COR-L47 (cell line): ENCODE data around the gene ACTA1.
A peak's percentile ranks its signal among the peaks of the same experiment; 100 is the strongest.
"Not testable (repeated sequence)": the region's sequence is repeated elsewhere in the genome, so short reads cannot be mapped to it uniquely, and the experiment has no call there.

Experiments
- DNase-seq: peaks from one replicate; lab custom pipeline; 2025; lab: John Stamatoyannopoulos, UW

ACTA1 gene

GRCh38 chr1:229440851-229441537, 7.1 kb upstream of the ACTA1 start:
- DNase-seq = no peak

GRCh38 chr1:229438021-229438420, 4.1 kb upstream of the ACTA1 start:
- DNase-seq = no peak

GRCh38 chr1:229437443-229437842, 3.5 kb upstream of the ACTA1 start:
- no peak for DNase-seq

- DNase-seq = no peak
Measured at GRCh38 chr1:229436201-229436600, 2.3 kb upstream of the ACTA1 start.

GRCh38 chr1:229434641-229435051, 752 bp upstream of the ACTA1 start:
- no peak for DNase-seq

- DNase-seq = no peak
Measured at GRCh38 chr1:229433364-229434004, 410 bp downstream of the ACTA1 start.

- DNase-seq = no peak
Measured at GRCh38 chr1:229432905-229433304, 989 bp downstream of the ACTA1 start.

- DNase-seq = no peak
Measured at GRCh38 chr1:229432116-229432461, 1.8 kb downstream of the ACTA1 start.

GRCh38 chr1:229431284-229432115, 2.4 kb downstream of the ACTA1 start:
- no peak for DNase-seq

- no peak for DNase-seq
Measured at GRCh38 chr1:229430761-229431283, 3.1 kb downstream of the ACTA1 start.

- no peak for DNase-seq
Measured at GRCh38 chr1:229428256-229428655, 5.6 kb downstream of the ACTA1 start.

GRCh38 chr1:229427572-229427971, 6.3 kb downstream of the ACTA1 start:
- DNase-seq = no peak

- DNase-seq = no peak
Measured at GRCh38 chr1:229425564-229426159, 8.2 kb downstream of the ACTA1 start.

GRCh38 chr1:229420765-229421164, 13.1 kb downstream of the ACTA1 start:
- DNase-seq = no peak

- DNase-seq = no peak
Measured at GRCh38 chr1:229420224-229420623, 13.7 kb downstream of the ACTA1 start.

- DNase-seq = not testable (repeated sequence)
Measured at GRCh38 chr1:229418586-229418985, 15.3 kb downstream of the ACTA1 start.

GRCh38 chr1:229412810-229413209, 21.1 kb downstream of the ACTA1 start:
- DNase-seq = not testable (repeated sequence)

GRCh38 chr1:229412056-229412455, 21.8 kb downstream of the ACTA1 start:
- DNase-seq = no peak

- no peak for DNase-seq
Measured at GRCh38 chr1:229411434-229412055, 22.3 kb downstream of the ACTA1 start.

- peak; percentile 93 for DNase-seq
Measured at GRCh38 chr1:229410692-229411433, 23.0 kb downstream of the ACTA1 start.

- DNase-seq = no peak
Measured at GRCh38 chr1:229410370-229410691, 23.6 kb downstream of the ACTA1 start.
